Motor neuron (in vitro differentiated cells): ENCODE results near the gene YTHDF2. TPM values are rescaled to one million over a fixed set of nuclear protein-coding genes. Genes with fewer than 3 reads are reported as not detected.
A peak's percentile ranks its signal among the peaks of the same experiment; 100 is the strongest.
"Not testable (repeated sequence)": the region's sequence is repeated elsewhere in the genome, so short reads cannot be mapped to it uniquely, and the experiment has no call there.

Experiments used
- ATAC-seq, 8 experiments: fragments of 200-7000 bp; cut with Tn5 transposase; replicated peaks in 6 of 8; 2 replicates each; pipeline ENCODE4 v1.8.0; 2021; ENCODE audit warnings: mild to moderate bottlenecking in 8 of 8, moderate library complexity in 8 of 8
- H3K27ac ChIP-seq, 2 donors: fragments of 250-450 bp; sonication (Bioruptor Pico); 2 replicates each; pipeline ENCODE4 v1.9.0; 2021; ENCODE audit warnings: antibody characterized with exemption in 2 of 2, mild to moderate bottlenecking in 2 of 2, moderate library complexity in 1 of 2
- H3K4me1 ChIP-seq, 2 donors: fragments of 250-450 bp; sonication (Bioruptor Pico); replicated peaks in 1 of 2; 2 replicates each; pipeline ENCODE4 v1.6.1; 2021; ENCODE audit warnings: antibody characterized with exemption in 2 of 2, mild to moderate bottlenecking in 2 of 2, moderate library complexity in 1 of 2
- H3K4me3 ChIP-seq, 5 donors: fragments of 250-450 bp; sonication (Bioruptor Pico); 2 replicates each; pipeline ENCODE4 v1.9.0; 2021; ENCODE audit warnings: antibody characterized with exemption in 5 of 5, mild to moderate bottlenecking in 5 of 5, moderate library complexity in 4 of 5
- WGBS, 10 experiments: fragments of 450-650 bp; shearing (Covaris generic); methylation state at CpG; one replicate each; pipeline ENCODE4 v1.0.0; 2022; 5-methylcytosine and 5-hydroxymethylcytosine counted together
- in situ Hi-C, 9 experiments: fragments of 400-800 bp; cut with MboI; loops; one replicate each; pipeline ENCODE4 v1.15.0; 2021; ENCODE audit warnings: low sequenced_read_pairs in 9 of 9, low pct_unique_long_range_greater_than_20kb in 2 of 9; ENCODE audit not compliant: unreplicated experiment in 9 of 9
- total RNA-seq, 8 experiments: library from RNA; unstranded; fragments of 300-600 nt; gene quantifications; 2 replicates each; pipeline versions ENCODE4 v1.2.3 to v1.2.4, GENCODE V29; 2022

YTHDF2 gene
- total RNA-seq, 8 experiments from 2014 or later, result 60.2 to 149 (median 88.6) TPM

GRCh38 chr1:28771921-28772320, 35.2 kb downstream of the YTHDF2 start:
- WGBS, 10 experiments, result 80 to 100% (median 93%) methylated on average over 1 to 8 of the region's 10 CpGs; no CpG with 5 or more reads in 3 of the 10 experiments
- H3K4me1 ChIP-seq, H3K4me3 ChIP-seq, H3K27ac ChIP-seq, ATAC-seq, in situ Hi-C loops: not testable (repeated sequence)

- Histone ChIP-seq H3K4me3 (no peak overlapping the region), H3K4me1 (no peaks in the 10 kb centered on the region), H3K27ac (no peak overlapping the region)
- in situ Hi-C loops, result no loop called here
- WGBS, 10 experiments, result 66 to 100% (median 93%) methylated on average over 2 to 3 of the region's 3 CpGs; no CpG with 5 or more reads in 3 of the 10 experiments
- ATAC-seq, result no peak
Measured at GRCh38 chr1:28773105-28773504, 36.4 kb downstream of the YTHDF2 start.

GRCh38 chr1:28775121-28775942, 38.6 kb downstream of the YTHDF2 start:
- Histone ChIP-seq H3K27ac (no peak overlapping the region), H3K4me1 (no peaks in the 10 kb centered on the region), H3K4me3 (no peak overlapping the region)
- in situ Hi-C loops, result loop anchor here in 1 of 9 experiments (25.0 kb wide), 2 partner anchors 262 to 437 kb away; no protein-coding TSS in a partner anchor
- peak; percentile 19 to 96 (median 58) for ATAC-seq
- WGBS, 10 experiments, result 14 to 100% (median 51%) methylated on average over 5 to 33 of the region's 39 CpGs; no CpG with 5 or more reads in 1 of the 10 experiments

GRCh38 chr1:28776341-28776740, 39.6 kb downstream of the YTHDF2 start:
- WGBS, 10 experiments, result 89 to 100% (median 97%) methylated on average over 2 to 14 of the region's 17 CpGs; no CpG with 5 or more reads in 2 of the 10 experiments
- Histone ChIP-seq H3K4me3 (no peak overlapping the region), H3K4me1 (no peaks in the 10 kb centered on the region), H3K27ac (no peak overlapping the region)
- ATAC-seq, result no peak
- in situ Hi-C loops, result loop anchor here in 1 of 9 experiments (25.0 kb wide), 2 partner anchors 261 to 436 kb away; no protein-coding TSS in a partner anchor

GRCh38 chr1:28778021-28778420, 41.3 kb downstream of the YTHDF2 start:
- in situ Hi-C loops, result loop anchor here in 1 of 9 experiments (25.0 kb wide), 2 partner anchors 259 to 434 kb away; no protein-coding TSS in a partner anchor
- no peak for ATAC-seq
- Histone ChIP-seq H3K27ac (no peak overlapping the region), H3K4me1 (no peaks in the 10 kb centered on the region), H3K4me3 (no peak overlapping the region)
- WGBS, 10 experiments, result 20 to 100% (median 94%) methylated on average over 1 to 2 of the region's 2 CpGs; no CpG with 5 or more reads in 5 of the 10 experiments

GRCh38 chr1:28779751-28780408, 43.1 kb downstream of the YTHDF2 start:
- H3K4me3 ChIP-seq, result no peak overlapping the region
- no peak for ATAC-seq
- in situ Hi-C loops, result loop anchor here in 6 of 9 experiments (10.0 to 25.0 kb wide), 4 partner anchors 95 to 432 kb away; no protein-coding TSS in a partner anchor
- H3K4me1 ChIP-seq, result no peaks in the 10 kb centered on the region
- 70 to 98% (median 86%) methylated on average over 2 to 6 of the region's 6 CpGs for WGBS, 10 experiments
- H3K27ac ChIP-seq, result no peak overlapping the region

- no peaks in the 10 kb centered on the region for H3K4me1 ChIP-seq
- in situ Hi-C loops, result loop anchor here in 6 of 9 experiments (10.0 to 25.0 kb wide), 4 partner anchors 93 to 431 kb away; no protein-coding TSS in a partner anchor
- no peak overlapping the region for H3K27ac ChIP-seq
- 60 to 100% (median 88%) methylated on average over 1 to 11 of the region's 11 CpGs; no CpG with 5 or more reads in 2 of the 10 experiments for WGBS, 10 experiments
- H3K4me3 ChIP-seq, result no peak overlapping the region
- no peak for ATAC-seq
Measured at GRCh38 chr1:28781305-28781704, 44.6 kb downstream of the YTHDF2 start.

- in situ Hi-C loops, result loop anchor here in 6 of 9 experiments (10.0 to 25.0 kb wide), 4 partner anchors 93 to 430 kb away; no protein-coding TSS in a partner anchor
- H3K4me1 ChIP-seq, result no peaks in the 10 kb centered on the region
- H3K27ac ChIP-seq, result no peak overlapping the region
- ATAC-seq, result peak in 3 of 8 experiments; percentile 61 to 74 (median 73)
- WGBS, 10 experiments, result 70 to 100% (median 83%) methylated on average over 1 to 3 of the region's 3 CpGs; no CpG with 5 or more reads in 5 of the 10 experiments
- no peak overlapping the region for H3K4me3 ChIP-seq
Measured at GRCh38 chr1:28782011-28782410, 45.3 kb downstream of the YTHDF2 start.

- 24 to 94% (median 80%) methylated on average over 1 to 2 of the region's 2 CpGs; no CpG with 5 or more reads in 1 of the 10 experiments for WGBS, 10 experiments
- in situ Hi-C loops, result loop anchor here in 6 of 9 experiments (10.0 to 25.0 kb wide), 4 partner anchors 91 to 429 kb away; no protein-coding TSS in a partner anchor
Measured at GRCh38 chr1:28783363-28783762, 46.6 kb downstream of the YTHDF2 start.

GRCh38 chr1:28789412-28789811, 52.7 kb downstream of the YTHDF2 start:
- ATAC-seq, result no peak
- WGBS, 10 experiments, result 40 to 94% (median 91%) methylated on average over 1 to 6 of the region's 9 CpGs; no CpG with 5 or more reads in 3 of the 10 experiments
- Histone ChIP-seq H3K4me3 (no peak overlapping the region), H3K27ac (no peak overlapping the region), H3K4me1 (no peaks in the 10 kb centered on the region)
- in situ Hi-C loops, result loop anchor here in 6 of 9 experiments (10.0 to 25.0 kb wide), 4 partner anchors 85 to 423 kb away; no protein-coding TSS in a partner anchor

More at GRCh38 chr1:28783363-28783762, 46.6 kb downstream of the YTHDF2 start:
- Histone ChIP-seq H3K4me1 (no peaks in the 10 kb centered on the region), H3K27ac (no peak overlapping the region), H3K4me3 (no peak overlapping the region)
- no peak for ATAC-seq

GRCh38 chr1:28789816-28790215, 53.1 kb downstream of the YTHDF2 start:
- 45 to 96% (median 75%) methylated on average over 1 to 6 of the region's 6 CpGs; no CpG with 5 or more reads in 4 of the 10 experiments for WGBS, 10 experiments
- Histone ChIP-seq H3K4me3 (no peak overlapping the region), H3K4me1 (no peaks in the 10 kb centered on the region), H3K27ac (no peak overlapping the region)
- in situ Hi-C loops, result loop anchor here in 6 of 9 experiments (10.0 to 25.0 kb wide), 4 partner anchors 85 to 422 kb away; no protein-coding TSS in a partner anchor
- no peak for ATAC-seq

GRCh38 chr1:28790377-28791035, 53.8 kb downstream of the YTHDF2 start:
- in situ Hi-C loops, result loop anchor here in 1 of 9 experiments (25.0 kb wide), 2 partner anchors 247 to 422 kb away; no protein-coding TSS in a partner anchor
- Histone ChIP-seq H3K4me3 (no peak overlapping the region), H3K4me1 (no peaks in the 10 kb centered on the region), H3K27ac (no peak overlapping the region)
- peak in 2 of 8 experiments; percentile 41 to 88 for ATAC-seq
- WGBS, 10 experiments, result 35 to 88% (median 70%) methylated on average over 5 to 12 of the region's 12 CpGs; no CpG with 5 or more reads in 5 of the 10 experiments
